Pancreas (tissue), 10 donors: Measurements from ENCODE around the gene SFXN3. TPM values are rescaled to one million over a fixed set of nuclear protein-coding genes. Genes with fewer than 3 reads are reported as not detected.

Experiments used
- ATAC-seq, 4 donors: fragments of 200-7000 bp; cut with Tn5 transposase; one replicate each; pipeline versions ENCODE4 v1.8.0 to v1.9.1; 2020; ENCODE audit warnings: mild to moderate bottlenecking in 4 of 4, moderate library complexity in 4 of 4
- DNase-seq, 6 donors: peaks; one replicate each; pipeline ENCODE4 v3.0.0-alpha.2; 2020
- FAIRE-seq: peaks from 2 replicates; lab custom pipeline; 2012; peaks lifted over from hg19 to GRCh38; lab: Jason Lieb, UNC
- H3K27ac ChIP-seq, 4 donors: fragments of 200-600 bp; sonication (generic); 1 replicate in 3 of 4; 2 replicates in 1 of 4; pipeline versions ENCODE4 v1.5.0 to v1.8.0; 2020
- H3K27me3 ChIP-seq, 4 donors: fragments of 200-600 bp; one replicate each; pipeline ENCODE4 v1.8.0; 2021
- H3K36me3 ChIP-seq, 3 donors: fragments of 200-600 bp; sonication (generic) in 1 of 3; one replicate each; pipeline versions ENCODE4 v1.5.0 to v1.8.0; 2020 to 2021
- H3K4me1 ChIP-seq, 3 donors: fragments of 200-600 bp; one replicate each; pipeline ENCODE4 v1.8.0; 2021
- H3K4me3 ChIP-seq, 4 donors: fragments of 200-600 bp; sonication (generic) in 2 of 4; one replicate each; pipeline versions ENCODE4 v1.5.0 to v1.8.0; 2020 to 2021
- H3K9me3 ChIP-seq, 4 donors: fragments of 200-600 bp; one replicate each; pipeline ENCODE4 v1.8.0; 2021
- WGBS, 2 donors: extraction: QIAGEN DNeasy Blood & Tissue Kit; methylation state at CpG; one replicate each; pipeline ENCODE4 v1.1.7; 2013; 5-methylcytosine and 5-hydroxymethylcytosine counted together
- intact Hi-C, 3 donors: fragments of 100-400 bp; cut with DNase I; formaldehyde crosslinking; loops; one replicate each; pipeline versions ENCODE4 v1.11.1 to v1.14.2; 2022
- polyA plus RNA-seq, 2 donors: library from polyadenylated mRNA; stranded (reverse); fragments of 200-250 nt; gene quantifications; one replicate each; pipeline ENCODE4 v1.2.3, GENCODE V29; 2013
- total RNA-seq, 6 donors: library from RNA; stranded (reverse); fragmentation: NEBNext Ultra II Directional in 4 of 6; extraction: Animal tissue kit (Norgen Biotek cat#: 25700) in 4 of 6; gene quantifications; one replicate each; pipeline versions ENCODE4 v1.2.1 to v1.2.4, GENCODE V29; 2021 to 2023
- TF ChIP-seq, protein P1 (sequence below), 4 donors: fragments of 200-600 bp; sonication (generic) in 3 of 4; IDR thresholded peaks; one replicate each; pipeline versions ENCODE4 v1.5.0 to v1.8.0; 2021; ENCODE audit warnings: antibody characterized with exemption in 4 of 4
- donor health status: healthy with polysubstance abuse.
- donor health status: DM: no; HTN: no; CAD: no; lungs with moderate emphysema.
- donor health status: DM: no; HTN: no; CAD: no.
- donor health status: control.
- donor health status: control.
- donor health status: Bipolar disorder and iron deficiency.
- donor health status: DM: yes; HTN: yes; CAD: no.
- donor health status: DM: no; HTN: no; CAD: no.
- donor health status: DM: no; HTN: no; CAD: no.
- donor health status: DM: yes; HTN: yes; CAD: no.

SFXN3 gene
- total and polyA plus RNA-seq, 8 donors, result 8.2 to 33.5 (median 16.4) TPM

DNA sequence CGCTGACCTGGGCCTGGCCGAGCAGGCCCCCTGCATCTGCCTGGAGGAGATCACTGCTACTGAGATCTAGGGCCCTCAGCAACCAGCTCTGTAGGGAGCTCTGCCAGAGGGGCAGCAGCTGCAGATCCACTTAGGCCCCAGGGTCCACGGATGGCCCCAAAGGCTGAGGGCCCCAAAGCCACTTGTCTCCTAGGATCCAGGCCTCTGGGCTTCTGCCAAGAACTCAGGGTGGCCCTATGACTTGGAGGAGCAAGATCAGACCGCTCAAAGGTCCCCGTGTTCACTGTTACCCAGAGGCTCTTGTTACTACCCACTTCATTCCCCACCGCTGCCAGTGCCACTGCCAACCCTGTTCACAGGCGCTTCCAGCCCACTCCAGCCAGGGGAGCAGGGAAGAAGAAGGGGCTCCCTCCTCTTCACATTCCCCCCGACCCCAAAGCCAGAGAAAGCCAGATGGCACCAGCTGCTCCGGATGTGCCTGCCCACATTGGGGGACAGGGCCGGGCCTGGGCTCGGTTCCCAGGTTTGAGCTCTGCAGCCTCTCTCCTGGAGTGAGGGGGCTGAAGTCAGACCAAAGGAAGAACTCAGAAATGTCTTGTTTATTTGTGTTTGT is 23.8 kb upstream of the SFXN3 start:
- no peak overlapping the region for H3K27ac ChIP-seq
- TF ChIP-seq, protein P1, sequence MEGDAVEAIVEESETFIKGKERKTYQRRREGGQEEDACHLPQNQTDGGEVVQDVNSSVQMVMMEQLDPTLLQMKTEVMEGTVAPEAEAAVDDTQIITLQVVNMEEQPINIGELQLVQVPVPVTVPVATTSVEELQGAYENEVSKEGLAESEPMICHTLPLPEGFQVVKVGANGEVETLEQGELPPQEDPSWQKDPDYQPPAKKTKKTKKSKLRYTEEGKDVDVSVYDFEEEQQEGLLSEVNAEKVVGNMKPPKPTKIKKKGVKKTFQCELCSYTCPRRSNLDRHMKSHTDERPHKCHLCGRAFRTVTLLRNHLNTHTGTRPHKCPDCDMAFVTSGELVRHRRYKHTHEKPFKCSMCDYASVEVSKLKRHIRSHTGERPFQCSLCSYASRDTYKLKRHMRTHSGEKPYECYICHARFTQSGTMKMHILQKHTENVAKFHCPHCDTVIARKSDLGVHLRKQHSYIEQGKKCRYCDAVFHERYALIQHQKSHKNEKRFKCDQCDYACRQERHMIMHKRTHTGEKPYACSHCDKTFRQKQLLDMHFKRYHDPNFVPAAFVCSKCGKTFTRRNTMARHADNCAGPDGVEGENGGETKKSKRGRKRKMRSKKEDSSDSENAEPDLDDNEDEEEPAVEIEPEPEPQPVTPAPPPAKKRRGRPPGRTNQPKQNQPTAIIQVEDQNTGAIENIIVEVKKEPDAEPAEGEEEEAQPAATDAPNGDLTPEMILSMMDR (IDR thresholded peaks at IDR 0.05), result no peak
- no peaks in the 10 kb centered on the region for H3K9me3 ChIP-seq
- no peaks in the 10 kb centered on the region for H3K4me1 ChIP-seq
- no peak for FAIRE-seq
- intact Hi-C loops, result no loop called here
- peak in 1 of 4 donors; percentile 20 for ATAC-seq
- WGBS, 2 donors, result 77 to 85% methylated on average over 11 of the region's 11 CpGs
- no peak overlapping the region for H3K4me3 ChIP-seq
- no peaks in the 10 kb centered on the region for H3K27me3 ChIP-seq
- peak in 2 of 6 donors; percentile 42 to 43 for DNase-seq
- peaks cover 0 to 13% (median 9%) of the 10 kb centered on the region in 3 donors for H3K36me3 ChIP-seq

DNA sequence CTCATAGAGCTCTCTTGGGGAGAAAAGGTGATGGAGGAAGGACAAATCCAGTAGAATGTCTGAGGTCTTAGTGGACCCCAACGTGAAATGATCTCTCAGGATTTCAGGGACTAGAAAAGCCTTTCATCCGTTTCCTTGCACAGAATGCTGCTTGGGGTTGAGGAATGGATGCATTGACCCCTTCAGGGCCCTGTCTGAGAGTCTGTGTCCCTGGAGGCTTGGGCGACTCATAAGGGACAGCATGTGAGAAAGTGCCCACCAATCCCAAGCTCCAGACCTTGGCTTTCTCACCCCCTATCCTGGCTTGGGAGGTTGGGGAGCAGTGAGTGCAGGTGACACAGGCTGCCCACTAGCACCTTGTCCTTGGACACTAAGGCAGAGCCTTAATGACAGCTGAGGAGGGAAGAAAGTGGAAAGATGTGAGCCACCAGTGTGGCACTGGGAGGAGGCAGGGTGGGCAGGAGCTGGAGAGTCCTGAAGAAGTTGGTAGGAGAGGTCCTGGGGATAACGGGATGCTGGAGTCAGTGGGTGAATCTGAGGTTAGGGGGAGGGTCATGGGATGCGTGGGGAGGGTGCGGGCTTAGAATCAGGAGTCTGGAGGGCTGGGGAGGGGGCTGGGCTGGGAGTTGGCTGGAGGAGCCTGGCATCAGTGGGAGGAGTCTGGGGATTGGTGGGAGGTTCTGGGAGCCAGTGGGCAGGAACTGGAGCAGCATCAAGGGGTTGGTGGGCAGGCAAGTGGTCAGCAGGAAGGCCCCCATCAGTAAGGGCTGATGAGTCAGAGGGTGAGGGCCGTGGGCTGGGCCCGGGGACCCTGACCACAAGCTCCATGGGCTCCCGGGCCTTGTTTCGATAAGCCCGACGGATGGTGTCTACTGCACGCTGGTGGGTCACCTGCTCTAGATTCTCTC is 22.9 kb upstream of the SFXN3 start:
- peaks cover 0 to 13% (median 9%) of the 10 kb centered on the region in 3 donors for H3K36me3 ChIP-seq
- no peak overlapping the region for H3K4me3 ChIP-seq
- H3K9me3 ChIP-seq, result no peaks in the 10 kb centered on the region
- H3K27ac ChIP-seq, result no peak overlapping the region
- intact Hi-C loops, result no loop called here
- WGBS, 2 donors, result 54% methylated on average over 13 of the region's 13 CpGs
- no peak for DNase-seq
- TF ChIP-seq, protein P1 (IDR thresholded peaks at IDR 0.05), result no peak
- peaks cover 0 to 3% (median 0%) of the 10 kb centered on the region in 3 donors for H3K4me1 ChIP-seq
- no peaks in the 10 kb centered on the region for H3K27me3 ChIP-seq
- no peak for ATAC-seq
- no peak for FAIRE-seq

DNA sequence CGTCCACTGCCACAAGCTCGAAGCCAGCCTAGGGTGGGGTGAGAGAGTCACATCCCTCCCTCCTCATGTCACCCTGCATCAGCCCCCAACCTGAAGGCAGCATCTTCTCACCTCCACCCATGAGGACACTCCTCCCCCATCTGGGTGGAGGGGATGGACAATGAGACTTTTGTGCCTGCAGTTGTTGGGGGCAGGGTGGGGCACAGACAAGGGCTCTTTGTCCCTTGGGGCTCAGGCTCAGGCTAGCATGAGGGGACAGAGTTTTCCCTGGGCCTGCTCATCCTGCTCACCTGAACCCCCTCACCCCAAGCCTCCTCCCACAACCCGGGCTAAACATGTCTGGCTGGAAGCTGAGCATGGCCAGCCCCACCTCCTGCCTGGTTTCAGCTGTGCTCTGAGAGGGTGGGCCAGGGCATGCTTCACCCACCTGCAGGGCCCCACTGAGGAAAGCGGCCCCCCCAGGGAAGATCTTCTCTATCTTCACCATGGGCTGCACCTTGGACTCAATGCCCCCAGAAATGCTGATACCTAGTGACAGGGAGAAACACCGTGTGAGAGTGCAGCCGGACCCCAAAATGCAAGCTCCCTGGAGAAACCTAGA is 22.1 kb upstream of the SFXN3 start:
- WGBS, 2 donors, result 62 to 66% methylated on average over 6 of the region's 6 CpGs
- Histone ChIP-seq H3K27me3 (no peaks in the 10 kb centered on the region), H3K4me3 (no peak overlapping the region), H3K27ac (no peak overlapping the region), H3K36me3 (peaks cover 0 to 7% (median 4%) of the 10 kb centered on the region in 3 donors), H3K9me3 (no peaks in the 10 kb centered on the region), H3K4me1 (peaks cover 0 to 5% (median 0%) of the 10 kb centered on the region in 3 donors)
- TF ChIP-seq, protein P1 (IDR thresholded peaks at IDR 0.05), result no peak
- intact Hi-C loops, result no loop called here
- DNase-seq (no peak), FAIRE-seq (no peak), ATAC-seq (no peak)

- no peak overlapping the region for H3K4me3 ChIP-seq
- H3K36me3 ChIP-seq, result peaks cover 0 to 6% (median 4%) of the 10 kb centered on the region in 3 donors
- 91 to 93% methylated on average over 21 to 22 of the region's 22 CpGs for WGBS, 2 donors
- no peaks in the 10 kb centered on the region for H3K9me3 ChIP-seq
- FAIRE-seq (no peak), ATAC-seq (no peak), DNase-seq (no peak)
- peaks cover 0 to 5% (median 0%) of the 10 kb centered on the region in 3 donors for H3K4me1 ChIP-seq
- TF ChIP-seq, protein P1 (IDR thresholded peaks at IDR 0.05), result no peak
- no peaks in the 10 kb centered on the region for H3K27me3 ChIP-seq
- no peak overlapping the region for H3K27ac ChIP-seq
- intact Hi-C loops, result no loop called here
These were observed 20.7 kb upstream of the SFXN3 start for GRCh38 chr10:101010329-101010728.
